ENCODE measurements around the gene IFI16. TPM values are rescaled to one million over a fixed set of nuclear protein-coding genes. Genes with fewer than 3 reads are reported as not detected.

IFI16 gene
- total RNA-seq, 4 donors from 2014 or later: 47.0 to 72.0 (median 50.8) TPM

- intact Hi-C loops (cut with DNase I; ENCODE audit: low total_unique reads): loop anchor here (10.0 kb wide), 1 partner anchor 873 kb away; no protein-coding TSS in a partner anchor
- TF ChIP-seq POLR2A (IDR thresholded peaks at IDR 0.05) (no peak), CTCF (IDR thresholded peaks at IDR 0.05) (no peak)
- 73 to 77% methylated on average over 12 of the region's 12 CpGs for WGBS, 2 donors
- no peak overlapping the region for H3K4me3 ChIP-seq (ENCODE audit: low read depth, poor library complexity, severe bottlenecking)
- DNase-seq (ENCODE audit: low spot score in 2 of 2): no peak
These were observed 67.6 kb downstream of the IFI16 start for GRCh38 chr1:159077120-159077961.

DNA sequence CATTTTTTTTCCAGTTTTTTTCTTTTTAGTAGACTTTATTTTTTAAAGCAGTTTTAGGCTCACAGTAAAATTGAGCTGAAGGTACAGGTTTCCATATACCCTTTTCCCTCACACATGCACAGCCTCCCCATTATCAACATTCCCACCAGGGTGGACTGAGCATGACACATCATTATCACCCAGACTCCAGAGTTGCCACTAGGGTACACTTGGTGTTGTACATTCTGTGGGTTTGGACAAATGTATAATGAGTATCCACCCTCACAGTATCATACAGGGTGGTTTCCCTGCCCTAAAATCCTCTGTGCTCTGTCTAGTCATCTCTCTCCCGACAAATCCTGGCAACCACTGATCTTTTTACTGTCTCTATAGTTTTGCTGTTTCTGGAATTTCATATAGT lies 69.8 kb downstream of the IFI16 start:
- TF ChIP-seq POLR2A (IDR thresholded peaks at IDR 0.05) (no peak), CTCF (IDR thresholded peaks at IDR 0.05) (no peak)
- WGBS, 2 donors: 33 to 52% methylated on average over 1 of the region's 1 CpG
- DNase-seq (ENCODE audit: low spot score in 2 of 2): no peak
- intact Hi-C loops (cut with DNase I; ENCODE audit: low total_unique reads): loop anchor here (10.0 kb wide), 1 partner anchor 875 kb away; no protein-coding TSS in a partner anchor
- H3K4me3 ChIP-seq (ENCODE audit: low read depth, poor library complexity, severe bottlenecking): no peak overlapping the region

GRCh38 chr1:159081626-159082025 lies 71.9 kb downstream of the IFI16 start:
- WGBS, 2 donors: 50 to 55% methylated on average over 1 of the region's 1 CpG

GRCh38 chr1:159083013-159083412 lies 73.3 kb downstream of the IFI16 start:
- TF ChIP-seq CTCF (IDR thresholded peaks at IDR 0.05) (no peak), POLR2A (IDR thresholded peaks at IDR 0.05) (no peak)
- 95 to 100% methylated on average over 1 of the region's 1 CpG for WGBS, 2 donors
- no peak overlapping the region for H3K4me3 ChIP-seq (ENCODE audit: low read depth, poor library complexity, severe bottlenecking)
- intact Hi-C loops (cut with DNase I; ENCODE audit: low total_unique reads): no loop called here
- DNase-seq (ENCODE audit: low spot score in 2 of 2): no peak

More at GRCh38 chr1:159081626-159082025, 71.9 kb downstream of the IFI16 start:
- intact Hi-C loops (cut with DNase I; ENCODE audit: low total_unique reads): no loop called here
- H3K4me3 ChIP-seq (ENCODE audit: low read depth, poor library complexity, severe bottlenecking): no peak overlapping the region
- DNase-seq (ENCODE audit: low spot score in 2 of 2): no peak
- TF ChIP-seq POLR2A (IDR thresholded peaks at IDR 0.05) (no peak), CTCF (IDR thresholded peaks at IDR 0.05) (no peak)

DNA sequence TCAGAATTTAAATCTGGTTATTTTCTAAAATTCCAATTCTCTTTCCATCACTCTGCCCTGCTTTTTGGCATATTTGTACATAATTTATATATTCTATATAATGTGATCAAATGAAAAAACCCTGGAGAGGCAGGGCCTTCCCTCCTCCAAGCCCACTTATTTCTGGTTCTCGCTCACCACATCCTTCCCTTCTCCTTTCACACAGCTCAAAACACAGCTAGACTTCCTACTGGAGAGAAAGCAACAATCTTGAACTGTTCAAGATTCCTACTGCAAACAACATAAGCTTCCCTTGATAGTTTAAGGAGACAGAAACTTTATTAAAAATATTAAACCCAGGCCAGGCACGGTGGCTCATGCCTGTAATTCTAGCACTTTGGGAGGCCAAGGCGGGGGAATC lies 74.4 kb downstream of the IFI16 start:
- intact Hi-C loops (cut with DNase I; ENCODE audit: low total_unique reads): no loop called here
- no peak for TF ChIP-seq CTCF (IDR thresholded peaks at IDR 0.05)
- no peak for TF ChIP-seq POLR2A (IDR thresholded peaks at IDR 0.05)
- no peak for DNase-seq (ENCODE audit: low spot score in 2 of 2)
- H3K4me3 ChIP-seq (ENCODE audit: low read depth, poor library complexity, severe bottlenecking): no peak overlapping the region
- WGBS, 2 donors: 91% methylated on average over 3 of the region's 3 CpGs
